Psoas muscle (tissue), 8 donors: ENCODE measurements around the gene PNPO. TPM values are rescaled to one million over a fixed set of nuclear protein-coding genes. Genes with fewer than 3 reads are reported as not detected.
A peak's percentile ranks its signal among the peaks of the same experiment; 100 is the strongest.

Experiments
- ATAC-seq, 4 donors: fragments of 200-7000 bp; cut with Tn5 transposase; one replicate each; pipeline ENCODE4 v1.9.1; 2020; ENCODE audit warnings: moderate library complexity in 3 of 4, mild to moderate bottlenecking in 2 of 4
- DNase-seq, 2 donors: peaks; one replicate each; pipeline ENCODE4 v3.0.0-alpha.2; 2020
- H3K27ac ChIP-seq: fragments of 200-600 bp; one replicate; pipeline ENCODE4 v1.8.0; 2022
- H3K27me3 ChIP-seq, 3 donors: fragments of 200-600 bp in 1 of 3; one replicate each; pipeline versions ENCODE4 v1.6.1 to v1.8.0; 2013 to 2022; ENCODE audit warnings: low read length in 2 of 3, mild to moderate bottlenecking in 2 of 3, moderate library complexity in 1 of 3; ENCODE audit not compliant: insufficient read depth in 3 of 3
- H3K36me3 ChIP-seq, 2 donors: fragments of 200-600 bp in 1 of 2; one replicate each; pipeline versions ENCODE4 v1.6.1 to v1.8.0; 2013 to 2022; ENCODE audit warnings: low read depth in 1 of 2, mild to moderate bottlenecking in 1 of 2, moderate library complexity in 1 of 2; ENCODE audit not compliant: insufficient read depth in 1 of 2
- H3K4me1 ChIP-seq: fragments of 200-600 bp; one replicate; pipeline ENCODE4 v1.8.0; 2022
- H3K4me3 ChIP-seq: fragments of 200-600 bp; one replicate; pipeline ENCODE4 v1.8.0; 2022; ENCODE audit warnings: mild to moderate bottlenecking
- H3K9me3 ChIP-seq: fragments of 200-600 bp; one replicate; pipeline ENCODE4 v1.8.0; 2022
- WGBS, 3 donors: extraction: QIAGEN DNeasy Blood & Tissue Kit; methylation state at CpG; one replicate each; pipeline versions ENCODE4 v1.1.6 to v1.1.7; 2013; 5-methylcytosine and 5-hydroxymethylcytosine counted together
- intact Hi-C, 2 donors: fragments of 100-400 bp; cut with DNase I; formaldehyde crosslinking; loops; one replicate each; pipeline versions ENCODE4 v1.11.0 to v1.14.2; 2022
- polyA plus RNA-seq, 3 donors: library from polyadenylated mRNA; stranded (reverse); fragments of 200-250 nt; gene quantifications; one replicate each; pipeline ENCODE4 v1.2.3, GENCODE V29; 2013
- total RNA-seq, 4 donors: library from RNA; stranded (reverse); fragmentation: NEBNext Ultra II Directional in 2 of 4; extraction: Animal tissue kit (Norgen Biotek cat#: 25700) in 2 of 4; gene quantifications; one replicate each; pipeline versions ENCODE4 v1.2.1 to v1.2.4, GENCODE V29; 2021 to 2023
- TF ChIP-seq, protein P1 (sequence below): fragments of 200-600 bp; IDR thresholded peaks from one replicate; pipeline ENCODE4 v1.8.0; 2022; ENCODE audit warnings: antibody characterized with exemption
- donor health status: healthy with polysubstance abuse.
- donor health status: DM: no; HTN: no; CAD: no; lungs with moderate emphysema.
- donor health status: Bipolar disorder and iron deficiency.
- donor health status: healthy.
- donor health status: DM: yes; HTN: yes; CAD: no.
- donor health status: DM: no; HTN: no; CAD: no.
- donor health status: DM: no; HTN: no; CAD: no.
- donor health status: DM: yes; HTN: yes; CAD: no.

PNPO gene
- total and polyA plus RNA-seq, 7 donors = 12.0 to 42.3 (median 30.0) TPM

DNA sequence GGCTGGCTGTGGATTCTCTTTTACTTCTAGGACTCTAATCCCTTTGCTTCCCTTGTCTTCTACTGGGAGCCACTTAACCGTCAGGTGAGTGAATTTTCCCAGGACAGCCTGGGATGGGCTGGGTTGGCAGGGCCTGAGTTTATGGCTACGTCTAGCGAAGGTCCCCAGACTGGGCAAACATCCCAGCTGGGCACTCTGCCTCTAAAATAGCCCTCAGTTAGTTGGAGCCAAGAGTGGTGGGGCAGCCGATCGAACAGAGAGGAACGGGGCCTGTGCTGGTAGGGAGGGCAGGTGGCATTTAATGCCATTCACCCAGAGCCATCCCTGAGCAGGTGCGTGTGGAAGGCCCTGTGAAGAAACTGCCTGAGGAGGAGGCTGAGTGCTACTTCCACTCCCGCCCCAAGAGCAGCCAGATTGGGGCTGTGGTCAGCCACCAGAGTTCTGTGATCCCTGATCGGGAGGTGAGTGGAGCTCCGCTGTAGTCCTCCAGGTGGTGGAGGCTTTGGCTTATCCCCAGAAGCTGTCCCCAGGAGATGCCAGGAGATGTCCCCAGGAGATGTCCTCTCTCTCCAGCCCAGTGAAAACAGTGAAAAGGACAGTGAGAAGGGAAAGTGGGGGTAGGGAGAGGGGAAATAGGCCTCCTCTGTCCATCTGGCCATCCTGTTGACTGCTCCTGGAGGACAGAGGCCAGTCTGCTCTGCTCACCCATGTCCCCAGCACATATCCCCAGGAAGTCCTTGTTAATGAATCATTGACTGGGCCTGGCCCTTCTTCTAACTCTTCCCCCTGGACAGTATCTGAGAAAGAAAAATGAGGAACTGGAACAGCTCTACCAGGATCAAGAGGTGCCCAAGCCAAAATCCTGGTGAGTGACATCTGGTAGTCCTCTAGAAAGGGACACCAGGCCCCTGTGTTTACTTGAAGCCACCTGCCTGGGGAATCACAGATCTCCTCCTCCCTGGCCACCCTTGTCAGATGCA lies 4.4 kb downstream of the PNPO start:
- TF ChIP-seq, protein P1, sequence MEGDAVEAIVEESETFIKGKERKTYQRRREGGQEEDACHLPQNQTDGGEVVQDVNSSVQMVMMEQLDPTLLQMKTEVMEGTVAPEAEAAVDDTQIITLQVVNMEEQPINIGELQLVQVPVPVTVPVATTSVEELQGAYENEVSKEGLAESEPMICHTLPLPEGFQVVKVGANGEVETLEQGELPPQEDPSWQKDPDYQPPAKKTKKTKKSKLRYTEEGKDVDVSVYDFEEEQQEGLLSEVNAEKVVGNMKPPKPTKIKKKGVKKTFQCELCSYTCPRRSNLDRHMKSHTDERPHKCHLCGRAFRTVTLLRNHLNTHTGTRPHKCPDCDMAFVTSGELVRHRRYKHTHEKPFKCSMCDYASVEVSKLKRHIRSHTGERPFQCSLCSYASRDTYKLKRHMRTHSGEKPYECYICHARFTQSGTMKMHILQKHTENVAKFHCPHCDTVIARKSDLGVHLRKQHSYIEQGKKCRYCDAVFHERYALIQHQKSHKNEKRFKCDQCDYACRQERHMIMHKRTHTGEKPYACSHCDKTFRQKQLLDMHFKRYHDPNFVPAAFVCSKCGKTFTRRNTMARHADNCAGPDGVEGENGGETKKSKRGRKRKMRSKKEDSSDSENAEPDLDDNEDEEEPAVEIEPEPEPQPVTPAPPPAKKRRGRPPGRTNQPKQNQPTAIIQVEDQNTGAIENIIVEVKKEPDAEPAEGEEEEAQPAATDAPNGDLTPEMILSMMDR = no peak
- H3K9me3 ChIP-seq = no peaks in the 10 kb centered on the region
- ATAC-seq = no peak
- WGBS, 3 donors = 56 to 69% (median 58%) methylated on average over 10 of the region's 10 CpGs
- H3K27me3 ChIP-seq = no peaks in the 10 kb centered on the region
- H3K4me3 ChIP-seq = no peak overlapping the region
- intact Hi-C loops = loop anchor here (5.0 kb wide), 2 partner anchors 39 to 49 kb away; partner anchors contain the start of gene SP2 (in 1 of the 2)
- DNase-seq = no peak
- peaks cover 4 to 48% of the 10 kb centered on the region in 2 donors for H3K36me3 ChIP-seq
- H3K4me1 ChIP-seq = peaks cover 32% of the 10 kb centered on the region
- peak overlapping the region; percentile 71 for H3K27ac ChIP-seq

GRCh38 chr17:47946516-47946915 lies 5.1 kb downstream of the PNPO start:
- Histone ChIP-seq H3K27me3 (no peaks in the 10 kb centered on the region), H3K36me3 (peaks cover 4 to 55% of the 10 kb centered on the region in 2 donors), H3K9me3 (no peaks in the 10 kb centered on the region), H3K27ac (peak overlapping the region; percentile 71), H3K4me1 (peaks cover 32% of the 10 kb centered on the region), H3K4me3 (no peak overlapping the region)
- 84 to 89% (median 86%) methylated on average over 6 of the region's 6 CpGs for WGBS, 3 donors
- peak in 1 of 4 donors; percentile 2 for ATAC-seq
- intact Hi-C loops = loop anchor here (5.0 kb wide), 2 partner anchors 39 to 49 kb away; partner anchors contain the start of gene SP2 (in 1 of the 2)
- TF ChIP-seq, protein P1 = no peak
- DNase-seq = no peak

DNA sequence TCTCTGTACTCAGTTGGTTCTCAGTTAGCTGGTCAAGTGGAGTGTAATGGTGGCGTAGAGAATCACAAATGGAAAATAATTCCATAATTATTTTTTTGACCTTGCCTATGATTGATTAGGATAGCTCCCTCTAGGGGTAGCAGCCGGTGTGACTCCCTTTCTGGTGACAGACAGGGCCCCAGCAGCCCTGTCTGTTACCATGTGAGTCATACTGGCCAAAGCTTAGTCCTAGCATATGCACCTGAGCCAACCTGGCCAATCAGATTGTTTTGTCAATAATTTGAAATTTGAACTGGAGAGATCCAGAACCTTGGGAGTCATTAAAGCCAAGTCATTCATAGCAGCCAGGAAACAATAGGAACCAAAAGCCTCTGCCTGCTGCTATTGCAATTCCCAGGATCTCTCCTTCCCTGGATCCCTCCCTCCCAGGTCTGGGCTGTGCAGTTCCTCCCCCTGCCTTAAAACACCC lies 5.6 kb downstream of the PNPO start:
- no peak overlapping the region for H3K4me3 ChIP-seq
- DNase-seq (peak; percentile 79 to 84), ATAC-seq (peak; percentile 87 to 90 (median 87))
- no peaks in the 10 kb centered on the region for H3K9me3 ChIP-seq
- intact Hi-C loops = loop anchor here (5.0 kb wide), 2 partner anchors 40 to 50 kb away; partner anchors contain the start of gene SP2 (in 1 of the 2)
- no peaks in the 10 kb centered on the region for H3K27me3 ChIP-seq
- H3K4me1 ChIP-seq = peaks cover 32% of the 10 kb centered on the region
- TF ChIP-seq, protein P1 = peak; percentile 88
- H3K36me3 ChIP-seq = peaks cover 4 to 56% of the 10 kb centered on the region in 2 donors
- 19 to 40% (median 27%) methylated on average over 2 of the region's 2 CpGs for WGBS, 3 donors
- H3K27ac ChIP-seq = peak overlapping the region; percentile 71

GRCh38 chr17:47948706-47949196 lies 7.4 kb downstream of the PNPO start:
- ATAC-seq (peak; percentile 60 to 74 (median 64)), DNase-seq (peak in 1 of 2 donors; percentile 64)
- Histone ChIP-seq H3K36me3 (peaks cover 4 to 48% of the 10 kb centered on the region in 2 donors), H3K4me3 (no peak overlapping the region), H3K27me3 (no peaks in the 10 kb centered on the region), H3K9me3 (no peaks in the 10 kb centered on the region), H3K27ac (peak overlapping the region; percentile 71), H3K4me1 (peaks cover 21% of the 10 kb centered on the region)
- TF ChIP-seq, protein P1 = no peak
- intact Hi-C loops = loop anchor here (2.0 to 5.0 kb wide), 3 partner anchors 41 to 108 kb away; partner anchors contain the start of genes SCRN2 (in 1 of the 2) and SP2 (in 1 of the 2)
- WGBS, 3 donors = 11 to 35% (median 13%) methylated on average over 5 of the region's 5 CpGs
